ENCODE measurements around the gene RTL10.

RTL10 gene

GRCh38 chr22:19859861-19860510, 5.3 kb upstream of the RTL10 start:
- DNase-seq = no peak

DNA sequence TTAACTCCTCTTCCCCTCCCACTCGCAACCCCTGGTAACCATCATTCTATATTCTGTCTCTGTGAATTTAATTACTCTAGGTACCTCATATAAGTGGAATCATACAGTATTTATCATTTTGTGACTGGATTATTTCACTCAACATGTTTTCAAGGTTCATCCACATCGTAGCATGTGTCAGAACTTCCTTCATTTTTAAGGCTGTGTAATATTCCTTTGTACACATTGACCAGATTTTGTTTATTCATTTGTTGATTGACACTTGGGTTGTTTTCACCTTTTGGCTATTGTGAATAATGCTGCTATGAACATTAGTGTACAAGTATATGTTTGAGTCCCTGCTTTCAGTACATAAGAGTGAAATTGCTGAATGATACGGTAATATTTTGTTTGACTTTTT, 2.7 kb upstream of the RTL10 start:
- no peak for DNase-seq

DNA sequence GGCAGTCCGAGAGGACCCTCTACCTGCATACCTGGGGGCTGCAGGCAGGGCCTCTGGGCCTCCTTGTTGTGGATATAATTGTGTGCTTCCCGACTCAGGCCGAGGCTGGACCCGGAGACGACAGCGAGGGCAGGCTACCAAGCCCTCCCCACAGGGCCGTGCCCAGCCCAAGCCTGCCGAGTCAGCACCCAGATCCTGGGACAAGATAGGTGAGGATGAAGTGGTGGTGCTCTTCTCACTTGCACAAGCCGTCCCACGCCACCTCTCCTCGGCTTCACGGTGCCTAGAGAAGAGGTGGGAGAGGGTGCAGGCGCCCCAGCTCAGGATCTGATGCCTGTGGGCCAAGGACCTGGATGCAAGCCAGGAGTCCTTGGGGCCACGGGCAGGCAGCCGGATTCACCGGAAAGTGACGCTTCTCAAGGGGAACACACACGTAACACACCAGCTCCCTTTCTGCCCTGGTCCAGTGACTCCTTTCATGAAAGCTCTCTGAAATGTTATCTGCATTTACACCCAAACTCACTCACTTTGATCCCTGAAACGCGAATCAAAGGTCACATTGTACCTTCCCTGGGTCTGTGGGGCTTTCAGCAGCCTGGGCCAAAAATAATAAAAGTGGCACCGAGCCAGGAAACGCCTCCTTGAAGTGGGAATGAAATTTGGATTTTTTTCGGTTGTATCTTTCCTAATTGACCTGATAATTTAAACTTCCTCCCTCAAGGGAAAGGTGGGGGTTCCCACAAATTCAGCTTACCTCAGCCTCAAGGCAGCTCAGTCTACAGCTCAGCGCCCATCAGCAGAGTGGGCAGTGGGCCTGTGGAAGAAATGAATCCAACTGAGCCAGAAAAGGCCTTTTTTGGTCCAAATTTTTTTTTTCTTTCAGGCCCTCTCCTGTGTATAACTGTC, 1.1 kb upstream of the RTL10 start:
- peak; percentile 80 for DNase-seq

- peak; percentile 69 for DNase-seq
These were observed 546 bp downstream of the RTL10 start for GRCh38 chr22:19853879-19854777.

- DNase-seq = no peak
These were observed 1.4 kb downstream of the RTL10 start for GRCh38 chr22:19853058-19853878.

DNA sequence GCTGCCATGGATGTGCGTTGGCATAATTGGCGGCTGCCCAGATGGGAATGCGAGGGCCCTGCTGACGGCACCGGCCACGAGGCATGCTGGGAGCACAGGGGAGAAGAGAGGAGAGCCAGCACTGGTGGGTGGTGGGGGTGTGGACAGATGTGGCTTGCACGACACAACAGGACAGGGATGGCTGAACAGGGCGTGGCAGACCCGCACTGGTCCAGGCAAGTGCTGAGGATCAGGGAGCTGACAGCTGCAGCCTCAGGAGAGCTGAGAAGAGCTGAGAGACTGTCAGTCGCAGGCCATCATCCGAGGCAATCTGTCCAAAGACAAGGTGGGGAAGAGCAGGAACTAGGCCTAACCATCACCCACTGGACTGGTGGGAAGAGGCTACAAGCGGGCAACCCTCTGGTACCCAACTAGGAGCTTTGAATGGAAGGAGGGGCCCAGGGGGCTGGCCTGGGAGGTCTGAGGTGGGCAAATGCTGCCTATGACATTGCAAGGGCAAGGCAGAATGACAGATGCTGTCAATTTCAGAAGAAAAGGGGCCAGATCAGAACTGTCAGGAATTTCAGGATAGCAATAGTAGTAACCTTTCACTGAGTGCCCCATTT, 2.4 kb downstream of the RTL10 start:
- no peak for DNase-seq

DNA sequence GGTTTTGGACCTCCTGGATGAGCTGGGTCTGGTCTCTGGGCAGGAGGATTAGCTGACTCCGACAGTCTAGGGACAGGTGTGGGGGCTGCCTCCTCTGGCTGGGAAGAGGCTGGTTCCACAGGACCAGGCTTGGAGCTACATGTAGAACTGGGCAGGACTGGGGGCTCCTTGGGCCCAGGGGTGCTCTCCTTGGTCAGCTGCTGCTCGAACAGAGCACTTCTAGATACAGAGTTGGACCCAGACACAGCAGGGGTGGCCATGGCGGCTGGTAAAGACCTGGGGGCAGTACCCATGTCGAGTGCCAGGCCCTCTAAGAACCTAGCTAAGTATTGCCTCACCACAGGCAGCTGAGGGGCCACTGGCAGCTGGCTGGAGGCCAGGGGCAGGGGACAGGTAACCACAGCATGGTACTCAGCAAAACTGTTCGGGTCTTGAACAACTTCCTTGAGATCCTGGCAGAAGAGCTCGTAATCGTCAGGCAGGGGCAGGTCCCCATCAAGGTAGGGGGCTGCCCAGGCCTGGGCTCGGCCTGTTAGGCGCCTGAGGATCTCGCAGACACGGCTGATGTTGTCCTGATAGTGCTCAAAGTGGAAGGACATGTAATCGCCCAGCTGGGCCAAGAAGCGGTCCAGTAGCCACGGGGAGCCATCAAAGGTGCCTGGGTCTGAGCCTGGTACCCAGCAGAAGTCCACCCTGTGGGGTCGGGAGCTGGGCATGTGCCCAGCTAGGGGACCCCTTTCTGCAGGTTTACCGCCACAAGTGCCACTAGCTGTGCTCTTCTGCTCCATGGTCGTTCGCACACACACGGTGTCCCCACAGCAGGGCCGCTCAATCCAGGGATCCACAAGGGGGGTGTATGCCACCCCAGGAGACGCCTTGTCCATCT, 3.1 kb downstream of the RTL10 start:
- DNase-seq = no peak

GRCh38 chr22:19850763-19851109, 3.9 kb downstream of the RTL10 start:
- DNase-seq = no peak

- DNase-seq = no peak
These were observed 4.6 kb downstream of the RTL10 start for GRCh38 chr22:19849835-19850762.

DNA sequence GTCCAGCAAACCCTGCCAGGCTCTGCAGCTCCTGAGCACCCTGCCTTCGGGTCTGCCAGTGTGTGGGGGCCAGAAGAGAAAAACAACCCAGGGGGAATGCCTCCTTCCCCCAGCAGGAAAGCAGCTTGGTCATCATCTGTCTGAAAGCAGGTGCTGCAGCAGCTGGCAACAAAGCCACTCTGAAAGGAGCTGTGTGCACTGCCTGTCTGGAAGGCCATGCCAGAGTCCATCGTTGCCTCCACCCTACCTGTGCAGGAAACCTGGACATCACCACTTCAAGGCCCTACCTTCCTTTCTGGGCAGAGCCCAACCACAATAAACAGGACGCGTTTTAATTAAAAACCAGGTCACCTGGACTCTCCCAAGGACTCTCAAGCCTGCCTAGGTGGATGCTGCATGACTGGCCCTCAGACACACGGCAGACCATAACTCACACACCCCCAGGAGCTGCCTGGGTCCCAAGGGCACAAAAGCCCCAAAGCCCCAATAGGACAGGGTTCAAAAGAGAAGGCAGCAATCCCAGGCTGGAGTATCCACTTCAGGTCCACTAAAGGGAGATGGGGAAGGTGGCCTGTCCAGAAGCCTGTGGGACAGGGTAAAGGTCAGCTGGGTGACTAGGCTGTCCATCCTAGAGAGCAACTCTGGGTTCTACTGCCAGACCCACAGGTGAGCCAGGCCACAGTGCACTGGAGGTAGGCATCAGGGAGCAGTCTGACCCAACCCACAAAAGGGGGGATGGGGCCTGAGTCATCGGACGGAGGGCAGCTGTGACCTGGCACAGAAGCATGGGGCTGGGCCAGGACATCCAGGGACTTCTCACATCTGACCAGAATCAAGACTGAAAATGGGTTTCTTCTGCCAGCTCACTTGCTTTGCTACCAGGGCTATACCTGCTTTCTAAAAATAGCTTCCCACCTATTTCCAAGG, 6.1 kb downstream of the RTL10 start:
- DNase-seq = peak; percentile 36

DNA sequence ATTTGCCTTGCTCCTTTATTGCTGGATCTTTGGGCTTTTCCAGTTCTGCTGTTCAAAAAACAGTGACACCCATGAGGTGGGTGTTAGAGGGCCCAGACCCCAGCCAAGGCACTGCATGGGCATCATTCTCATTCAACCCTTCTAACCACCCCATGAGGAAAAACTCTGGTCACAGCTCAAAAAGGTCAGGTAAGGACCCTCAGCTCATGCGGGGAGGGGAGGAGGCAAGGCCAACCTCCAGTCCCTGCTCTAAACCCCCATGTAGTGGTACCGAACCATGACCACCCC, 7.4 kb downstream of the RTL10 start:
- no peak for DNase-seq

GRCh38 chr22:19846620-19847344, 7.9 kb downstream of the RTL10 start:
- no peak for DNase-seq

DNA sequence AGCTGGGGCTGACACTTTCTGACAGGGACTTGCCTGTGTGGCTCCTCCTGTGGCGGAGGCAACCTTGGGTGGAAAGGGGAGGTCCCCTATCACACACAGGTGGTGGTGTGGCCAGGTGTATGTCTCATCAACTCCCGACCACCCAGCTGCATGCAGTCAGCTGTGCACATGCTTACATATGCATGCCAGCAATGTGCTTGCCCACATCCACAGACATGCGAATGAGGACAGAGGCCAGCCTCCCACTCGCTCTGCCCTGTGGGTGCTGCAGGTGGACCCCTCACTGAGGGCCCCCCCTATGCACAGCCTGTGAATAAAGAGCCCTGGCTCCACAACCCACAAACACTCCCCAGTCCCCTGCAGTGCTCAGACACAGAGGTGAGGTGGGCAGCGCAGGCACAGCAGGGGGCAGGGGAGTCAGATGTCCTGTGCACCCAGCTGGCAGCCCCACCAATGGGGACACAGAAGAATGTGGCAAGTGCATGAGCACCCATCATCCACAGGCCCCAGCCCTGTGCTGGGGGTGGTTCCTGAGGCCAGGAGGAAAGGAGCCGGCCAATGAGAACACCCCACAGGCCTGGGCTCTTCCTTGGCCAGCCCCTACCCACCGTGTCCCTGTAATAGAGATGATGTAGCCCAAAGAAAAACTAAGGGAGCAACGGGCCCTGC, 9.5 kb downstream of the RTL10 start:
- DNase-seq = no peak

GRCh38 chr22:19844377-19845053, 10.2 kb downstream of the RTL10 start:
- no peak for DNase-seq

- DNase-seq = no peak
These were observed 10.8 kb downstream of the RTL10 start for GRCh38 chr22:19843857-19844376.

DNA sequence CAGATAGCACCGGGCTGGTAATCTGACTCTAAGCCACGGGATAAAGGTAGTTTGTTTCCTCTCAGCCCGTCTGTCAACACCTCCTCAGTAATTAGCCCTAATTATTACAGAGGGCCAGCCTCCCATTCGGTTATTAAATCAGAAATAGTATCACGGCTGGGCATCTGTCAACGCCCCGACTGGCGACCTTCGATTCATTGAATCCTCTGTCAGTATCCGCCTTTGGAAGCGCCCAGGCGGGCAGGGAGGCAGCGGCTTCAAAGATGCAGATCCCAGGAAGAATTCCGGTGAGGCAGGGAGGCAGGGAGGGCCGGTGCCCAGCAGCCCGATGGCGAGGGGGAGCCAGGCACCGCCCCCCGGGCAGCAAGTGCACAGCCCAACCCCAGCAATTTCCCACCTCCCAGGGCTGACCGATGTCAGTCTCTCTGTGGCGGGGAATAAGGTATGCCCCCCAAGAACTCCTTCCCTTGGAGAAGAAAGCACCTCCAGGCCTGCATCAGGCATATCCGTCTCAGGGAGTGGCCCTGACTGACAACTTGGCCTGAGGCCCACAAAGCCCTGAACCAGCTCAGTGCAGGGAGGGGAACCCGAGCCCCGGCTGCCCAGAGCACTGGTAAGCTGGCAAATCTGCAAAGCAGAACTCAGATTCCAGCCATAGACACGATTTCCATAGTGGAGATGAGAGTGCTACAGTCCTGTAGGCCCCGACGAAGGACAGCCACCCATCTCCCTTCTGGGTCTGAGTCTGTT, 11.4 kb downstream of the RTL10 start:
- peak; percentile 90 for DNase-seq

Data from NCI-H69 (cell line).